ENCODE results near the gene OR51V1.

The OR51V1 gene

DNA sequence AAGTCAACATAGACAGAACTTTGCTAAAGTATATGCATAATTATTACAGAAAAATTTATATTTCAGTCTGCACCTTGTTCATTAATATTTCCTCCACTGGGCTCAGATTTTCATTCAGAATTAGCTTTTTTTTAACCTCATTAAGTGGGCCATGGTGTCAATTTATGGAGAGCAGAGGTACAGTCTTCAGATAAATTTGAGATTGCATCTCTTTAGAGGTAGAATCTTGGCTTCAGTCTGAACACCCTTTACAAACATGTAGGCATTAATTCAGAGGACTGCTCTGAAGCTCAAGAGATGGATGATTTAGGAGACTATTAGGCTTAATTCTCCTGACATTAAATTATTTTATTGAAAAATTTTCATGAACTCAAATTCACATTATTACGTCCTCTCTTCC, 29.8 kb upstream of the OR51V1 start:
- DNase-seq (ENCODE audit: low read depth) = no peak
- TF ChIP-seq, protein P1, sequence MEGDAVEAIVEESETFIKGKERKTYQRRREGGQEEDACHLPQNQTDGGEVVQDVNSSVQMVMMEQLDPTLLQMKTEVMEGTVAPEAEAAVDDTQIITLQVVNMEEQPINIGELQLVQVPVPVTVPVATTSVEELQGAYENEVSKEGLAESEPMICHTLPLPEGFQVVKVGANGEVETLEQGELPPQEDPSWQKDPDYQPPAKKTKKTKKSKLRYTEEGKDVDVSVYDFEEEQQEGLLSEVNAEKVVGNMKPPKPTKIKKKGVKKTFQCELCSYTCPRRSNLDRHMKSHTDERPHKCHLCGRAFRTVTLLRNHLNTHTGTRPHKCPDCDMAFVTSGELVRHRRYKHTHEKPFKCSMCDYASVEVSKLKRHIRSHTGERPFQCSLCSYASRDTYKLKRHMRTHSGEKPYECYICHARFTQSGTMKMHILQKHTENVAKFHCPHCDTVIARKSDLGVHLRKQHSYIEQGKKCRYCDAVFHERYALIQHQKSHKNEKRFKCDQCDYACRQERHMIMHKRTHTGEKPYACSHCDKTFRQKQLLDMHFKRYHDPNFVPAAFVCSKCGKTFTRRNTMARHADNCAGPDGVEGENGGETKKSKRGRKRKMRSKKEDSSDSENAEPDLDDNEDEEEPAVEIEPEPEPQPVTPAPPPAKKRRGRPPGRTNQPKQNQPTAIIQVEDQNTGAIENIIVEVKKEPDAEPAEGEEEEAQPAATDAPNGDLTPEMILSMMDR (IDR thresholded peaks at IDR 0.05; ENCODE audit: control insufficient read depth, extremely low read depth, insufficient read depth) = no peak
- H3K4me3 ChIP-seq (ENCODE audit: low read depth, low read length) = no peak overlapping the region

GRCh38 chr11:5229796-5230195, 29.3 kb upstream of the OR51V1 start:
- H3K4me3 ChIP-seq (ENCODE audit: low read depth, low read length) = no peak overlapping the region
- DNase-seq (ENCODE audit: low read depth) = no peak
- TF ChIP-seq, protein P1 (IDR thresholded peaks at IDR 0.05; ENCODE audit: control insufficient read depth, extremely low read depth, insufficient read depth) = no peak

DNA sequence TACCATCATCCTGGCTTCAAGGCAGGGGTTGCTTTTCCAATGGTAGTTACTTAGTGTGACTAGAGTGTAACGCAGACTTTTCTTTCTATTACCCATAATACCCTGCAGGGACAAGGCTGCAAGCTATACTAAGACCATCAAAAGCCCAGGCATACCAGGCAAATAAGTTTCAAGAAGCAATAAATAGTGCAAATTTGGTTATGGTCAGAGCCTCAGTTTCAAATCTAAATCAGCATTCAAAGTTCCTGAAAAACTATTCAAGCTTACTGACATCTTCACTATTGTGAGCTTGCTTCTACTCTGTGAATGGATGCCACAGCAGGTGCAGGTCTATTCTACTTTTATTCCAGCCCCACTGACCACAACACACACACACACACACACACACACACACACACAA, 28.9 kb upstream of the OR51V1 start:
- no peak overlapping the region for H3K4me3 ChIP-seq (ENCODE audit: low read depth, low read length)
- no peak for DNase-seq (ENCODE audit: low read depth)
- TF ChIP-seq, protein P1 (IDR thresholded peaks at IDR 0.05; ENCODE audit: control insufficient read depth, extremely low read depth, insufficient read depth) = no peak

DNA sequence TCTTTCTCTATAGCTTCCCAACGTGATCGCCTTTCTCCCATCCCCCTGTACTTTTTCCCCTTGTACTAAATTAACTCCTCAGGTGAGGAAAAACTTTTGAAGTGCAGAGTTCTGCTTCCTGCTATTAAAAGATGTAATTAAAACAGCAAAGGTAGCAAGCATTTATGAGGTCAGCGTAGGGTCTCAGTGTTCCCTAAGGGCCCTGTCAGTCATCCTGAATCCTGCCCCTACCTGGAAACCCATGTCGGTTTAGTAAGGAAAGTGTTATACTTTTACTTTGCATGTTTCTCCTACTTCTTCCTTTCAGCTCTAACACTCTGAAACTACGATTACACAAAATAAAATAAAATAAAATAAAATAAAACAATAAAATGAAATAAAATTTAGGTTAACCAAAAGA, 27.6 kb upstream of the OR51V1 start:
- no peak for DNase-seq (ENCODE audit: low read depth)
- no peak overlapping the region for H3K4me3 ChIP-seq (ENCODE audit: low read depth, low read length)
- TF ChIP-seq, protein P1 (IDR thresholded peaks at IDR 0.05; ENCODE audit: control insufficient read depth, extremely low read depth, insufficient read depth) = no peak

DNA sequence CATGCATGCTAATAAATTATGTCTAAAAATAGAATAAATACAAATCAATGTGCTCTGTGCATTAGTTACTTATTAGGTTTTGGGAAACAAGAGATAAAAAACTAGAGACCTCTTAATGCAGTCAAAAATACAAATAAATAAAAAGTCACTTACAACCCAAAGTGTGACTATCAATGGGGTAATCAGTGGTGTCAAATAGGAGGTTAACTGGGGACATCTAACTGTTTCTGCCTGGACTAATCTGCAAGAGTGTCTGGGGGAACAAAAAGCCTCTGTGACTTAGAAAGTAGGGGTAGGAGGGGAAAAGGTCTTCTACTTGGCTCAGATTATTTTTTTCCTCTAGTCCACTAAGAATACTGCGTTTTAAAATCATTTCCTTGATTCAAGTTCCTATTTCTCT, 27.2 kb upstream of the OR51V1 start:
- DNase-seq (ENCODE audit: low read depth) = no peak
- no peak overlapping the region for H3K4me3 ChIP-seq (ENCODE audit: low read depth, low read length)
- TF ChIP-seq, protein P1 (IDR thresholded peaks at IDR 0.05; ENCODE audit: control insufficient read depth, extremely low read depth, insufficient read depth) = no peak

- no peak for DNase-seq (ENCODE audit: low read depth)
- TF ChIP-seq, protein P1 (IDR thresholded peaks at IDR 0.05; ENCODE audit: control insufficient read depth, extremely low read depth, insufficient read depth) = no peak
- no peak within 1 kb of the TSS for H3K4me3 ChIP-seq (ENCODE audit: low read depth, low read length)
These were observed 26.3 kb upstream of the OR51V1 start, which contains the start of gene HBB for GRCh38 chr11:5226732-5227310. TSS of gene HBB (minus strand) at chr11:5227071. CDS start at chr11:5227021, 50 bp downstream.

- TF ChIP-seq, protein P1 (IDR thresholded peaks at IDR 0.05; ENCODE audit: control insufficient read depth, extremely low read depth, insufficient read depth) = no peak
- DNase-seq (ENCODE audit: low read depth) = no peak
- H3K4me3 ChIP-seq (ENCODE audit: low read depth, low read length) = no peak overlapping the region
These were observed 25.0 kb upstream of the OR51V1 start for GRCh38 chr11:5225480-5225871.

Data from LNCaP clone FGC (cell line).